Endodermal cell (in vitro differentiated cells): ENCODE data around the gene GLO1. TPM values are rescaled to one million over a fixed set of nuclear protein-coding genes. Genes with fewer than 3 reads are reported as not detected.
A peak's percentile ranks its signal among the peaks of the same experiment; 100 is the strongest.

Experiments used
- DNase-seq: peaks from one replicate; pipeline ENCODE4 v3.0.0-alpha.2; 2017
- H3K27ac ChIP-seq: 2 replicates; pipeline ENCODE4 v1.5.1; 2013; ENCODE audit warnings: mild to moderate bottlenecking, low read depth, low read length, moderate library complexity
- H3K27me3 ChIP-seq: 2 replicates; pipeline ENCODE4 v1.6.1; 2013; ENCODE audit warnings: mild to moderate bottlenecking, low read length, moderate library complexity; ENCODE audit not compliant: insufficient read depth, control insufficient read depth, poor library complexity, severe bottlenecking
- H3K36me3 ChIP-seq: 2 replicates; pipeline ENCODE4 v1.7.0; 2013; ENCODE audit warnings: mild to moderate bottlenecking, low read length, moderate library complexity; ENCODE audit not compliant: control insufficient read depth, insufficient read depth
- H3K4me1 ChIP-seq: one replicate; pipeline ENCODE4 v1.7.0; 2013; ENCODE audit warnings: low read length; ENCODE audit not compliant: control insufficient read depth, insufficient read depth
- H3K4me3 ChIP-seq: 2 replicates; pipeline ENCODE4 v1.5.1; 2013; ENCODE audit warnings: mild to moderate bottlenecking, low read length, moderate library complexity
- H3K9ac ChIP-seq: 2 replicates; pipeline ENCODE4 v1.6.1; 2013; ENCODE audit warnings: mild to moderate bottlenecking, low read length, moderate library complexity; ENCODE audit not compliant: poor library complexity, severe bottlenecking; ENCODE audit errors: extremely low read depth
- H3K9me3 ChIP-seq: 2 replicates; pipeline ENCODE4 v1.6.1; 2013; ENCODE audit warnings: mild to moderate bottlenecking, low read length, moderate library complexity; ENCODE audit not compliant: control insufficient read depth
- H3K27ac Mint-ChIP-seq: 2 replicates; pipeline ENCODE4 v1.8.0; 2020; ENCODE audit warnings: mixed read lengths
- H3K27me3 Mint-ChIP-seq: 2 replicates; pipeline ENCODE4 v1.8.0; 2021; ENCODE audit warnings: mild to moderate bottlenecking, mixed read lengths; ENCODE audit not compliant: insufficient read depth
- H3K36me3 Mint-ChIP-seq: 2 replicates; pipeline ENCODE4 v1.8.0; 2020; ENCODE audit warnings: low read depth, mixed read lengths
- H3K4me1 Mint-ChIP-seq: 2 replicates; pipeline ENCODE4 v1.8.0; 2020; ENCODE audit warnings: mixed read lengths
- H3K4me3 Mint-ChIP-seq: 2 replicates; pipeline ENCODE4 v1.8.0; 2020; ENCODE audit warnings: mild to moderate bottlenecking, moderate library complexity, mixed read lengths
- H3K9me3 Mint-ChIP-seq: 2 replicates; pipeline ENCODE4 v1.8.0; 2020; ENCODE audit warnings: mild to moderate bottlenecking, mixed read lengths
- WGBS, 2 experiments: methylation state at CpG; one replicate each; pipeline versions ENCODE4 v1.1.5 to v1.1.7; 2013; ENCODE audit warnings: missing lambda C conversion rate in 2 of 2, mixed read lengths in 1 of 2; ENCODE audit not compliant: insufficient coverage in 1 of 2, insufficient read length in 1 of 2; 5-methylcytosine and 5-hydroxymethylcytosine counted together
- total RNA-seq, 2 donors: library from RNA; stranded (reverse); fragmentation: NEBNext Ultra II Directional in 1 of 2; extraction: Animal tissue kit (Norgen Biotek cat#: 25700) in 1 of 2; gene quantifications; 2 replicates in 1 of 2; 3 replicates in 1 of 2; pipeline ENCODE4 v1.2.1, GENCODE V29; 2021
- TF ChIP-seq, protein P1 (sequence below): fragments of 200-600 bp; sonication (generic); conservative IDR thresholded peaks from 2 replicates; pipeline ENCODE4 v1.5.0; 2021; ENCODE audit warnings: antibody characterized with exemption, mild to moderate bottlenecking

The GLO1 gene
- total RNA-seq, 2 donors from 2014 or later: 144 to 177 TPM

DNA sequence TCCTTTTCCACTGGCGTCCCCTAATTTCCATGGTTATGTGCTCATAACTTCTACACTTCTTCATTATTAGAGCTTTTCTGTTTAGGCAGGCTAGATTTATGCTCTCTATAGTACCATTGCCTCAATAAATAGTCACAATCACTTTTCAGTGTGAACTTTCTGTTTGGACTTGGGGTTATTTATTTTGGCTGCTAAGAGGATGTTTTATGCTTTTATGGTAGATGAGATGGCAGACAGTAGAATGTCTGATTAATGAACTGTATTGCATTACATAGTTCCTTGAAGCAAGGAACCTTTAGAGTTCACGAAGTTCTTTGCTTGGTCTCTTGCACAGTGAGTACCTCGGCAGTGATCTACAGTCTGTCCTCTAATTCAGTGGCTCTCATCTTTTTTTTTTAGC lies 19.1 kb upstream of the GLO1 start:
- no peak overlapping the region for H3K9ac ChIP-seq
- H3K36me3 ChIP-seq: no peaks in the 10 kb centered on the region
- WGBS, 2 experiments: 93 to 98% methylated on average over 3 of the region's 3 CpGs
- H3K4me3 ChIP-seq: peak overlapping the region; percentile 70
- no peak overlapping the region for H3K27ac ChIP-seq
- no peak for DNase-seq
- H3K4me3 Mint-ChIP-seq: no peak overlapping the region
- H3K36me3 Mint-ChIP-seq: peaks cover 2% of the 10 kb centered on the region
- H3K9me3 ChIP-seq: peaks cover 20% of the 10 kb centered on the region
- H3K4me1 ChIP-seq: no peaks in the 10 kb centered on the region
- no peak overlapping the region for H3K27ac Mint-ChIP-seq
- no peaks in the 10 kb centered on the region for H3K27me3 ChIP-seq
- H3K9me3 Mint-ChIP-seq: peaks cover 19% of the 10 kb centered on the region
- H3K27me3 Mint-ChIP-seq: peaks cover 3% of the 10 kb centered on the region
- TF ChIP-seq, protein P1, sequence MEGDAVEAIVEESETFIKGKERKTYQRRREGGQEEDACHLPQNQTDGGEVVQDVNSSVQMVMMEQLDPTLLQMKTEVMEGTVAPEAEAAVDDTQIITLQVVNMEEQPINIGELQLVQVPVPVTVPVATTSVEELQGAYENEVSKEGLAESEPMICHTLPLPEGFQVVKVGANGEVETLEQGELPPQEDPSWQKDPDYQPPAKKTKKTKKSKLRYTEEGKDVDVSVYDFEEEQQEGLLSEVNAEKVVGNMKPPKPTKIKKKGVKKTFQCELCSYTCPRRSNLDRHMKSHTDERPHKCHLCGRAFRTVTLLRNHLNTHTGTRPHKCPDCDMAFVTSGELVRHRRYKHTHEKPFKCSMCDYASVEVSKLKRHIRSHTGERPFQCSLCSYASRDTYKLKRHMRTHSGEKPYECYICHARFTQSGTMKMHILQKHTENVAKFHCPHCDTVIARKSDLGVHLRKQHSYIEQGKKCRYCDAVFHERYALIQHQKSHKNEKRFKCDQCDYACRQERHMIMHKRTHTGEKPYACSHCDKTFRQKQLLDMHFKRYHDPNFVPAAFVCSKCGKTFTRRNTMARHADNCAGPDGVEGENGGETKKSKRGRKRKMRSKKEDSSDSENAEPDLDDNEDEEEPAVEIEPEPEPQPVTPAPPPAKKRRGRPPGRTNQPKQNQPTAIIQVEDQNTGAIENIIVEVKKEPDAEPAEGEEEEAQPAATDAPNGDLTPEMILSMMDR: no peak
- peaks cover 5% of the 10 kb centered on the region for H3K4me1 Mint-ChIP-seq

DNA sequence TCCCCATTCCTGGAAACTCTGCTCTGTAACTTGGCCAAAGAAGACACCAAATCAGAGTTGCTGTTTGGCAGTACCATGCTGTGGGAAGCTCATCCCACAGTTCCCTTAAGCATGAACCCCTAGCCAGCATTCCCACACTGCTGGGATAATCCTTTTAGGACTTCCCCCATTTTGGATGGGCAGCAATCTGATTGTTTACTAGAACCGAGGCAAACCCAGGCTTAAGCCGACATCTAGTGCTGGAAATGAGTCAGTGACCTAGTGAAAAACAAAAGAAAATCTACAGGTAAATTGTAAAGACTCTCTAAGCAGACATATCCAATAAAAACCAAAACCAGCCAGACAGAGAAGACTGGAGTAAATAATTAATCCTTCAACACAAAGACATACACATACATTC lies 17.4 kb upstream of the GLO1 start:
- TF ChIP-seq, protein P1: peak; percentile 67
- Histone ChIP-seq H3K4me1 (no peaks in the 10 kb centered on the region), H3K9me3 (peaks cover 20% of the 10 kb centered on the region), H3K27ac (no peak overlapping the region), H3K27me3 (peaks cover 15% of the 10 kb centered on the region), H3K36me3 (no peaks in the 10 kb centered on the region), H3K4me3 (peak overlapping the region; percentile 70), H3K9ac (no peak overlapping the region)
- Mint-ChIP-seq H3K27ac (no peak overlapping the region), H3K36me3 (peaks cover 2% of the 10 kb centered on the region), H3K9me3 (peaks cover 19% of the 10 kb centered on the region), H3K27me3 (peaks cover 11% of the 10 kb centered on the region), H3K4me1 (peaks cover 5% of the 10 kb centered on the region), H3K4me3 (no peak overlapping the region)
- peak; percentile 71 for DNase-seq
- WGBS, 2 experiments: 12 to 13% methylated on average over 2 of the region's 2 CpGs

DNA sequence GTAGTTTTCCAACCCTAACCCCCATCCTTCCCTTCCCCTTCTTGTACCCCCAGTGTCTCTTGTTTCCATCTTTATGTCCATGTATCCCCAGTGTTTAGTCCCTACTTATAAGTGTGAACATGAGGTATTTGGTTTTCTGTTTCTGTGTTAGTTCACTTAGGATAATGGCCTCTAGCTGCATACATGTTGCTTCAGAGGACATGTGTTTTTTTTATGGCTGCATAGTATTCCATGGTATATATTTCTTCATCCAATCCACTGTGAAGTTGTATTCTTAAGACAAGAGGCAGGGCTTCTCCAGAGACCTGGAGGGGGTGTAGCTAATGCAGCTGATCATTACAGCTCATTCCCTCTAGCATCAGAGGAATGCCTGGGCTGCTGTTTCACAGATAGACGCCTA lies 16.4 kb upstream of the GLO1 start:
- H3K9ac ChIP-seq: no peak overlapping the region
- TF ChIP-seq, protein P1: no peak
- peaks cover 15% of the 10 kb centered on the region for H3K27me3 Mint-ChIP-seq
- H3K36me3 ChIP-seq: no peaks in the 10 kb centered on the region
- WGBS, 2 experiments: 96 to 100% methylated on average over 1 of the region's 1 CpG
- no peak overlapping the region for H3K4me3 Mint-ChIP-seq
- H3K27me3 ChIP-seq: peaks cover 25% of the 10 kb centered on the region
- H3K9me3 Mint-ChIP-seq: peaks cover 19% of the 10 kb centered on the region
- H3K27ac ChIP-seq: no peak overlapping the region
- H3K4me1 Mint-ChIP-seq: peaks cover 5% of the 10 kb centered on the region
- peaks cover 2% of the 10 kb centered on the region for H3K36me3 Mint-ChIP-seq
- H3K4me1 ChIP-seq: no peaks in the 10 kb centered on the region
- H3K4me3 ChIP-seq: no peak overlapping the region
- H3K9me3 ChIP-seq: peaks cover 20% of the 10 kb centered on the region
- DNase-seq: no peak
- no peak overlapping the region for H3K27ac Mint-ChIP-seq
